Esophagus squamous epithelium (tissue), 5 donors: ENCODE results near the gene SEPTIN5. TPM values are rescaled to one million over a fixed set of nuclear protein-coding genes. Genes with fewer than 3 reads are reported as not detected.
"Not testable (repeated sequence)": the region's sequence is repeated elsewhere in the genome, so short reads cannot be mapped to it uniquely, and the experiment has no call there.

ENCODE experiments used
- DNase-seq: peaks from one replicate; lab custom pipeline; 2025; lab: John Stamatoyannopoulos, UW
- H3K27ac ChIP-seq, 4 donors: fragments of 200-600 bp; sonication (generic); one replicate each; pipeline ENCODE4 v1.5.1; 2016 to 2019; ENCODE audit warnings: mild to moderate bottlenecking in 1 of 4
- H3K27me3 ChIP-seq, 4 donors: fragments of 200-600 bp; sonication (generic); 1 replicate in 3 of 4; 2 replicates in 1 of 4; pipeline versions ENCODE4 v1.5.1 to v1.6.0; 2017 to 2021; ENCODE audit warnings: antibody characterized with exemption in 1 of 4
- H3K36me3 ChIP-seq, 3 donors: fragments of 200-600 bp; sonication (generic); one replicate each; pipeline ENCODE4 v1.5.1; 2016 to 2019
- H3K4me1 ChIP-seq, 3 donors: fragments of 200-600 bp; sonication (generic); one replicate each; pipeline ENCODE4 v1.5.1; 2017 to 2019
- H3K4me3 ChIP-seq, 4 donors: fragments of 200-600 bp; sonication (generic); 1 replicate in 3 of 4; 2 replicates in 1 of 4; pipeline ENCODE4 v1.5.1; 2016 to 2019; ENCODE audit warnings: mild to moderate bottlenecking in 2 of 4, moderate library complexity in 1 of 4
- H3K9me3 ChIP-seq, 3 donors: fragments of 200-600 bp; sonication (generic); one replicate each; pipeline ENCODE4 v1.5.1; 2016 to 2019
- POLR2A ChIP-seq, 4 donors: fragments of 450-650 bp; IDR thresholded peaks; one replicate each; pipeline ENCODE4 v1.6.1; 2017; ENCODE audit warnings: antibody characterized with exemption in 4 of 4, mild to moderate bottlenecking in 4 of 4, moderate library complexity in 3 of 4
- WGBS, 2 donors: methylation state at CpG; one replicate each; pipeline ENCODE4 v1.1.5; 2018; 5-methylcytosine and 5-hydroxymethylcytosine counted together
- intact Hi-C: fragments of 100-400 bp; cut with DNase I; formaldehyde crosslinking; loops from one replicate; pipeline ENCODE4 v1.15.0; 2022
- total RNA-seq, 4 donors: library from RNA; depleted of rRNA; stranded (reverse); fragments of >200 nt; gene quantifications; one replicate each; pipeline ENCODE4 v1.1.0, GENCODE V29; 2016
- TF ChIP-seq, protein P1 (sequence below), 6 experiments: fragments of 450-650 bp in 4 of 6; fragments of 200-600 bp in 2 of 6; sonication (generic) in 2 of 6; IDR thresholded peaks; one replicate each; pipeline ENCODE4 v1.5.1; 2016 to 2019; ENCODE audit warnings: antibody characterized with exemption in 6 of 6, mild to moderate bottlenecking in 4 of 6, moderate library complexity in 4 of 6
- donor health status: DM: yes; HTN: yes; CAD: no.

The SEPTIN5 gene
- total RNA-seq, 4 donors from 2014 or later = 19.8 to 69.7 (median 36.3) TPM

DNA sequence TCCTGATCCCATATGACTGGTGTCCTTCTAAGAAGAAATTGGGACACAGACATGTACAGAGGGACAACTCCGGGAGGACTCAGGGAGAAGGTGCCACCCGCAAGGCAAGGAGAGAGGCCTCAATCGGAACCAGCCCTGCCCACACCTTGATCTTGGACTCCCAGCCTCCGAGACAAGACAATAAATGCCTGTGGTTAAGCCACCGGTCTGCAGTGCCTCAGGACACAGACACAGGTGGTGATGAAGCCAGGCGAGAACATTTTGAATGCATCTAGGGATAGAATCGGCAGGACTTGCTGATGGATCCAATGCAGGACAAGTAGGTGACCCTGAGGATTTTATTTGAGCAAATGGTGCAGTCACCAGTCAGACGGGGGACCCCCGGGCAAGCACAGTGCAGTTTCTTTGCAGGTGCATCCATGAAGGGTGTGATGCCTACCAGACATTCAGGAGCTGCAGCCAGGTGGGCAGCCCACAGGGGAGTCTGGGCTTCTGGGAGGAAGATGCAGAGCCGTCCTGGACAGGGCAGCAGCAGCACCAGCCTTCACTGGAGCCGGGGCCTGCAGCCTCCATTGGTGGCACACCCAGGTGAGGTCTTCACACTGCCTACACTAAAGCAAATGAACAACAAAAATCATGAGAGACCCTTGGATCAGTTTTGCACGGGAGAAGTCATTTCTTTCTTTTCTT, 20.2 kb upstream of the SEPTIN5 start:
- WGBS, 2 donors = 85 to 86% methylated on average over 11 to 12 of the region's 12 CpGs
- no peaks in the 10 kb centered on the region for H3K36me3 ChIP-seq
- no peak for DNase-seq
- H3K9me3 ChIP-seq = no peaks in the 10 kb centered on the region
- TF ChIP-seq, protein P1, sequence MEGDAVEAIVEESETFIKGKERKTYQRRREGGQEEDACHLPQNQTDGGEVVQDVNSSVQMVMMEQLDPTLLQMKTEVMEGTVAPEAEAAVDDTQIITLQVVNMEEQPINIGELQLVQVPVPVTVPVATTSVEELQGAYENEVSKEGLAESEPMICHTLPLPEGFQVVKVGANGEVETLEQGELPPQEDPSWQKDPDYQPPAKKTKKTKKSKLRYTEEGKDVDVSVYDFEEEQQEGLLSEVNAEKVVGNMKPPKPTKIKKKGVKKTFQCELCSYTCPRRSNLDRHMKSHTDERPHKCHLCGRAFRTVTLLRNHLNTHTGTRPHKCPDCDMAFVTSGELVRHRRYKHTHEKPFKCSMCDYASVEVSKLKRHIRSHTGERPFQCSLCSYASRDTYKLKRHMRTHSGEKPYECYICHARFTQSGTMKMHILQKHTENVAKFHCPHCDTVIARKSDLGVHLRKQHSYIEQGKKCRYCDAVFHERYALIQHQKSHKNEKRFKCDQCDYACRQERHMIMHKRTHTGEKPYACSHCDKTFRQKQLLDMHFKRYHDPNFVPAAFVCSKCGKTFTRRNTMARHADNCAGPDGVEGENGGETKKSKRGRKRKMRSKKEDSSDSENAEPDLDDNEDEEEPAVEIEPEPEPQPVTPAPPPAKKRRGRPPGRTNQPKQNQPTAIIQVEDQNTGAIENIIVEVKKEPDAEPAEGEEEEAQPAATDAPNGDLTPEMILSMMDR (IDR thresholded peaks at IDR 0.05) = no peak
- no peak for TF ChIP-seq POLR2A (IDR thresholded peaks at IDR 0.05)
- peaks cover 7 to 39% (median 13%) of the 10 kb centered on the region in 3 donors for H3K4me1 ChIP-seq
- no peak overlapping the region for H3K4me3 ChIP-seq
- intact Hi-C loops = no loop called here
- H3K27ac ChIP-seq = no peak overlapping the region
- peaks cover 0 to 5% (median 0%) of the 10 kb centered on the region in 4 donors for H3K27me3 ChIP-seq

DNA sequence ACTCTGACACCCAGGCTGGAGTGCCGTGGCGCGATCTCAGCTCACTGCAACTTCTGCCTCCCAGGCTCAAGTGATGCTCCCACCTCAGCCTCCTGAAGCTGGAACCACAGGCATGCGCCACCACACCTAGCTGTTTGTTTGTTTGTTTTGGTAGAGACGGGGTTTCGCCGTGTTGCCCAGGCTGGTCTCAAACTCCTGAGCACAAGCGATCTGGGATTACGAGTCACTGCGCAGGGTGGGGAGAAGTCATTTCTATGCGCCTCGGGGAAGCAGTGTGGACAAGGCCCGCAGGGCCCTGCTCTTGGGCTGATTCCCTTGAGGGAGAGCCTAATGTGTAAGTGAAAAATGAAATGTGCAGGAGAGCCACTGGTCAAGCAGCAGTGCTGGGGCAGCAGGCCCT, 19.6 kb upstream of the SEPTIN5 start:
- H3K27ac ChIP-seq = no peak overlapping the region
- H3K27me3 ChIP-seq = no peaks in the 10 kb centered on the region
- peaks cover under 1 to 33% (median 13%) of the 10 kb centered on the region in 3 donors for H3K4me1 ChIP-seq
- WGBS, 2 donors = 80 to 94% methylated on average over 1 to 9 of the region's 13 CpGs
- no peaks in the 10 kb centered on the region for H3K36me3 ChIP-seq
- H3K9me3 ChIP-seq = no peaks in the 10 kb centered on the region
- no peak for TF ChIP-seq POLR2A (IDR thresholded peaks at IDR 0.05)
- TF ChIP-seq, protein P1 (IDR thresholded peaks at IDR 0.05) = no peak
- DNase-seq = no peak
- intact Hi-C loops = no loop called here
- no peak overlapping the region for H3K4me3 ChIP-seq

DNA sequence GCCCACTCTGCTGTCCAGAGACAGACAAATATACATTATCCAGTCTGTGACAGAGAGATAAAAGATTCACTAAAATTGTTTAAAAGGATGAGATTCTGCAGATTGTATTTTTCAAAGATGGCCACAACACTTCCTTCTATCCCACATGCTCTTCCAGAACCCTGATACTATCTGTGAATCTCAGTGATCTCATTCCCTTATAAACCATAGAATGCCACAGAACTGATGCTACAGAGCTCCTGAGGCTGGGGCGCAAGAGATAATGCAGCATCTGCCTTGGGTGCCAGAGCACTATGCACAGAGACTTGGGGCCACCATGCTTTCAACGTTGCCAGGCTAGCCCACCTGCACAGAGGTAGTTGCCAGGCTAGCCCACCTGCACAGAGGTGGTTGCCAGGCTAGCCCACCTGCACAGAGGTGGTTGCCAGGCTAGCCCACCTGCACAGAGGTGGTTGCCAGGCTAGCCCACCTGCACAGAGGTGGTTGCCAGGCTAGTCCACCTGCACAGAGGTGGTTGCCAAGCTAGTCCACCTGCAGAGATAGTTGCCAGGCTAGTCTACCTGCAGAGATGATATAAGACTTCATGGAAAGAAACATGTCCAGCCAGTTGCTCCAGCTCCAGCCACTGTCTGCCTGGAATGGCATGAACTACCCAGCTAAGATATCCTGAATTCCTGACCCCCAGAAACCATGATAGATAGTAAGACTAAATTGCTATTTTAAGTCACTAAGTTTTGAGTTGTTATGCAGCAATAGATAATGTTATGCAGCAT, 17.6 kb upstream of the SEPTIN5 start:
- intact Hi-C loops = no loop called here
- no peak for TF ChIP-seq POLR2A (IDR thresholded peaks at IDR 0.05)
- TF ChIP-seq, protein P1 (IDR thresholded peaks at IDR 0.05) = no peak
- no peak for DNase-seq

DNA sequence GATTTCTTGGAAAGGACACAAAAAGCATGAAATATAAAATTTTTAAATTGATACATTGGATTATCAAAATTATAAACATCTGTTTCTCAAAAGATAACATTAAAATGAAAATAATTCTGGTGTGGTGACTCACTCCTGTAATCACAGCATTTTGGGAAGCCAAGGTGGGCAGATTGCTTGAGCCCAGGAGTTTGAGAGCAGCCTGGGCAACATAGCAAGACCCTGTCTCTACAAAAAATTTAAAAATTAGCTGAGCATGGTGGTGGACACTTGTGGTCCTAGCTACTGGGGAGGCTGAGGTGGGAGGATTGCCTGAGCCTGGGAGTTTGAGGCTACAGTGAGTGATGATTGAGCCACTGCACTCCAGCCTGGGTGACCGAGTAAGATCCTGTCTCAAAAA, 16.4 kb upstream of the SEPTIN5 start:
- intact Hi-C loops, H3K36me3 ChIP-seq, DNase-seq, H3K9me3 ChIP-seq, H3K27ac ChIP-seq, H3K4me1 ChIP-seq, H3K27me3 ChIP-seq, H3K4me3 ChIP-seq: not testable (repeated sequence)
- 82 to 90% methylated on average over 1 of the region's 1 CpG for WGBS, 2 donors

More for the DNA sequence above, 17.6 kb upstream of the SEPTIN5 start:
- Histone ChIP-seq H3K4me3 (no peak overlapping the region), H3K27ac (no peak overlapping the region), H3K36me3 (no peaks in the 10 kb centered on the region), H3K4me1 (peaks cover 0 to 14% (median 6%) of the 10 kb centered on the region in 3 donors), H3K27me3 (no peaks in the 10 kb centered on the region), H3K9me3 (no peaks in the 10 kb centered on the region)
- 100% methylated on average over 1 to 2 of the region's 2 CpGs for WGBS, 2 donors

DNA sequence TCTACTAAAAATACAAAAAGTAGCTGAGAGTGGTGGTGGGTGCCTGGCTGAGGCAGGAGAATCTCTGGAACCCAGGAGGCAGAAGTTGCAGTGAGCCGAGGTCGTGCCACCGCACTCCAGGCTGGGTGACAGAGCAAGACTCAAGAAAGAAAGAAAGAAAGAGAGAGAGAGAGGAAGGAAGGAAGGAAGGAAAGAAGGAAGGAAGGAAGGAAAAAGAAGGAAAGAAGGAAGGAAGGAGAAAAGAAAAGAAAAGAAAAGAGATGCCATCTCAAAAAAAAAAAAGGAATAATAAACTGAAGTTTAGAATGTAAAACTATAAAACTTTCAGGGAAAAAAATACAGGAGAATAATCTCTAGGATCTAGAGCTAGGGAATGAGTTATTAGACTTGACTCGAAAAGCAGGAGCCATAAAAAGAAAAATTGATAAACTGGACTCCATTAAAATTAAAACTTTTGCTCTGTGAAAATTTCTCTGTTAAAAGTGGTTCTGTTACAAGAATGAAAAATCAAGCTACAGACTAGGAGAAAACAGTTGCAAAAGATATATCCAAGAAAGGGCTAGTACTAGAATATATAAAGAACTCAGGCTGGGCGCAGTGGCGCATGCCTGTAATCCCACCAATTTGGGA, 13.4 kb upstream of the SEPTIN5 start:
- Histone ChIP-seq H3K9me3 (no peaks in the 10 kb centered on the region), H3K4me3 (no peak overlapping the region), H3K27ac (no peak overlapping the region), H3K36me3 (no peaks in the 10 kb centered on the region), H3K27me3 (peaks cover 0 to 14% (median 0%) of the 10 kb centered on the region in 4 donors), H3K4me1 (no peaks in the 10 kb centered on the region)
- no peak for TF ChIP-seq POLR2A (IDR thresholded peaks at IDR 0.05)
- TF ChIP-seq, protein P1 (IDR thresholded peaks at IDR 0.05) = no peak
- intact Hi-C loops = no loop called here
- DNase-seq = no peak
- 89 to 93% methylated on average over 6 of the region's 6 CpGs for WGBS, 2 donors
